DOHH2 (cell line): ENCODE data around the gene MYH6.

Experiments used
- CTCF ChIP-seq: fragments of 200-600 bp; sonication (generic); IDR thresholded peaks from one replicate; pipeline ENCODE4 v1.5.1; 2014; ENCODE audit warnings: antibody characterized with exemption, mild to moderate bottlenecking, low read depth, low read length; ENCODE audit not compliant: poor library complexity, severe bottlenecking
- EZH2phosphoT487 ChIP-seq: fragments of 200-600 bp; sonication (generic); IDR thresholded peaks from 2 replicates; pipeline ENCODE4 v1.6.1; 2017; ENCODE audit warnings: borderline replicate concordance, mild to moderate bottlenecking, antibody characterized with exemption, low read length, moderate library complexity, mixed read lengths

GRCh38 chr14:23349156-23349845 lies 58.8 kb downstream of the MYH6 start:
- TF ChIP-seq CTCF (no peak), EZH2phosphoT487 (no peak)
